MM.1S (cell line): ENCODE results near the gene PCDH1.

ENCODE experiments used
- EZH2 ChIP-seq: fragments of 300-600 bp; sonication (generic); optimal IDR thresholded peaks from 2 replicates; pipeline ENCODE3; 2017; ENCODE audit warnings: low read depth, mild to moderate bottlenecking, antibody characterized with exemption, low read length, mixed read lengths
- EZH2phosphoT487 ChIP-seq: fragments of 300-600 bp; sonication (generic); IDR thresholded peaks from 2 replicates; pipeline ENCODE4 v1.6.1; 2018; ENCODE audit warnings: antibody characterized with exemption, low read length
- TF ChIP-seq, protein P1 (sequence below): fragments of 300-600 bp; sonication (generic); IDR thresholded peaks from 2 replicates; pipeline ENCODE4 v1.5.1; 2016; ENCODE audit warnings: antibody characterized with exemption, low read length, mixed read lengths

DNA sequence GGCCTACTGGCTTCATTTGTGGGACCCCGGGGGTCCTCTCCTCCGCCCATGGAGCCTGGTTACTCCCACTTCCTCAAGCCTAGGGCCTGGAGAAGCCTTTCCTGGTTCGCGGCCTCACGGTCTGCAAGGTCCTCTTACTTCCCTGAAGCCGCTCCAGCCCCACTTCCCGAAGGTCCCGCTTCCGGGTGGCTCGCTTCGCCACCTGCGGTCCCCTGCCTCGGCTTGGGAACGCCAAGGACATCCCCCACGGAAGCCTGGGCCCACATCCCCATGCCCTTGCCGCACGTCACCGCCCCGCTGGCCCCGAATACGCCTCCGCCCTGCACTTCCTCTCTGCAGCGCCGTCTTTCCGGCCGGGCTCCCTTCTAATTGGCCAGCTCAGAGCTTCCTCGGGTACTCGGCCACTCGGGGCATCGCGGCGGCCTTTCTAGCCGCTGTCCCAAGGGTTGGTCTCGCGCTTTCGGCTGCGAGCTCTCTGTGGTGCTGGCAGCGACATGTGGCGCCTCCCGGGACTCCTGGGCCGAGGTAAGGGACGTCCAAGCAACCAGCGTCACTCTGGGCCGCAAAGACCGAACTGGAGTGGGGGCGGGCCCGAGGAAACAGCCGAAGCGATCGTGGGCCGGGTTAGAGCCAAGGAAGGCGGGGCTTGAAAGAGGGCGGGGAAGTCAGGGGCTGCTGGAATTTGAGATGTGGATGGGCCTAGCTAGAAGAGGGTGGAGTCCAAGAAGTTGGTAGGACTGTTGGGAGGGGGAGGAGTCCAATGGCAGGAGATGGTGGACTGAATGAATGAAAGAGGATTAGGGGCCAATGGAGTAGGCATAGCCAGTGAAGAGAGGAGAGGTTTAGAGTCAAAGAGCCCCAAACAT, 45.5 kb upstream of the PCDH1 start, which contains the start of gene DELE1:
- TF ChIP-seq, protein P1, sequence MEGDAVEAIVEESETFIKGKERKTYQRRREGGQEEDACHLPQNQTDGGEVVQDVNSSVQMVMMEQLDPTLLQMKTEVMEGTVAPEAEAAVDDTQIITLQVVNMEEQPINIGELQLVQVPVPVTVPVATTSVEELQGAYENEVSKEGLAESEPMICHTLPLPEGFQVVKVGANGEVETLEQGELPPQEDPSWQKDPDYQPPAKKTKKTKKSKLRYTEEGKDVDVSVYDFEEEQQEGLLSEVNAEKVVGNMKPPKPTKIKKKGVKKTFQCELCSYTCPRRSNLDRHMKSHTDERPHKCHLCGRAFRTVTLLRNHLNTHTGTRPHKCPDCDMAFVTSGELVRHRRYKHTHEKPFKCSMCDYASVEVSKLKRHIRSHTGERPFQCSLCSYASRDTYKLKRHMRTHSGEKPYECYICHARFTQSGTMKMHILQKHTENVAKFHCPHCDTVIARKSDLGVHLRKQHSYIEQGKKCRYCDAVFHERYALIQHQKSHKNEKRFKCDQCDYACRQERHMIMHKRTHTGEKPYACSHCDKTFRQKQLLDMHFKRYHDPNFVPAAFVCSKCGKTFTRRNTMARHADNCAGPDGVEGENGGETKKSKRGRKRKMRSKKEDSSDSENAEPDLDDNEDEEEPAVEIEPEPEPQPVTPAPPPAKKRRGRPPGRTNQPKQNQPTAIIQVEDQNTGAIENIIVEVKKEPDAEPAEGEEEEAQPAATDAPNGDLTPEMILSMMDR, result no peak
- TF ChIP-seq EZH2, result no peak
- TF ChIP-seq EZH2phosphoT487, result no peak
